Loucy (cell line): ENCODE data around the gene COX10.

ENCODE experiments used
- H2AFZ ChIP-seq: fragments of 200-600 bp; sonication (generic); 2 replicates; pipeline ENCODE4 v1.6.0; 2016; ENCODE audit warnings: antibody characterized with exemption, mild to moderate bottlenecking, low read length, moderate library complexity
- H3F3A ChIP-seq: fragments of 200-600 bp; 2 replicates; pipeline ENCODE4 v1.6.0; 2016; ENCODE audit warnings: antibody characterized with exemption, low read depth, mild to moderate bottlenecking
- H3K27me3 ChIP-seq: fragments of 200-600 bp; sonication (generic); 2 replicates; pipeline ENCODE4 v1.6.1; 2014; ENCODE audit warnings: low read length, mild to moderate bottlenecking; ENCODE audit not compliant: insufficient read depth, poor library complexity, severe bottlenecking
- H3K36me3 ChIP-seq: fragments of 200-600 bp; sonication (generic); 2 replicates; pipeline ENCODE4 v1.6.1; 2016; ENCODE audit warnings: low read length; ENCODE audit not compliant: insufficient read depth
- H3K4me1 ChIP-seq: fragments of 200-600 bp; sonication (generic); 2 replicates; pipeline ENCODE4 v1.5.1; 2014; ENCODE audit warnings: low read length, mild to moderate bottlenecking; ENCODE audit not compliant: insufficient read depth, poor library complexity, severe bottlenecking
- H3K4me2 ChIP-seq: fragments of 200-600 bp; sonication (generic); 2 replicates; pipeline ENCODE4 v1.6.0; 2014; ENCODE audit warnings: antibody characterized with exemption, low read length, low read depth, mild to moderate bottlenecking; ENCODE audit not compliant: poor library complexity, severe bottlenecking
- H3K4me3 ChIP-seq: fragments of 200-600 bp; sonication (generic); 2 replicates; pipeline ENCODE4 v1.5.1; 2014; ENCODE audit warnings: low read length, mild to moderate bottlenecking, mixed read lengths; ENCODE audit not compliant: poor library complexity, severe bottlenecking
- H3K79me2 ChIP-seq: fragments of 200-600 bp; sonication (generic); 2 replicates; pipeline ENCODE4 v1.6.1; 2014; ENCODE audit warnings: low read length; ENCODE audit not compliant: insufficient read depth
- H3K9ac ChIP-seq: fragments of 200-600 bp; sonication (generic); 2 replicates; pipeline ENCODE4 v1.6.0; 2014; ENCODE audit warnings: mild to moderate bottlenecking, low read depth, low read length, moderate library complexity; ENCODE audit not compliant: poor library complexity, severe bottlenecking
- H3K9me2 ChIP-seq: fragments of 200-600 bp; sonication (generic); replicated peaks from 2 replicates; pipeline ENCODE4 v1.6.1; 2016; ENCODE audit warnings: low read depth, low read length, mixed read lengths
- H3K9me3 ChIP-seq: fragments of 200-600 bp; sonication (generic); 2 replicates; pipeline ENCODE4 v1.6.1; 2014; ENCODE audit warnings: mild to moderate bottlenecking, antibody characterized with exemption, low read length, low read depth; ENCODE audit not compliant: insufficient read depth
- H4K20me1 ChIP-seq: fragments of 200-600 bp; sonication (generic); 2 replicates; pipeline ENCODE4 v1.6.0; 2014; ENCODE audit warnings: antibody characterized with exemption, low read length, mild to moderate bottlenecking; ENCODE audit not compliant: insufficient read depth, poor library complexity, severe bottlenecking
- CTCF ChIP-seq: fragments of 200-600 bp; sonication (generic); conservative IDR thresholded peaks from 2 replicates; pipeline ENCODE4 v1.5.1; 2014; ENCODE audit warnings: mild to moderate bottlenecking, antibody characterized with exemption, low read length
- EZH2phosphoT487 ChIP-seq: fragments of 200-600 bp; IDR thresholded peaks from 2 replicates; pipeline ENCODE4 v1.6.1; 2018; ENCODE audit warnings: antibody characterized with exemption, mild to moderate bottlenecking, moderate library complexity, borderline replicate concordance

COX10 gene

GRCh38 chr17:14089179-14089578 lies 19.9 kb downstream of the COX10 start:
- Histone ChIP-seq H3K9me2 (no peaks in the 10 kb centered on the region), H3K4me3 (no peak overlapping the region), H3K36me3 (no peaks in the 10 kb centered on the region), H4K20me1 (no peaks in the 10 kb centered on the region), H3K9ac (no peak overlapping the region), H3K79me2 (peaks cover 4% of the 10 kb centered on the region; the same call in 1 of the 2 replicates), H3K4me2 (no peak overlapping the region), H3F3A (no peaks in the 10 kb centered on the region), H2AFZ (no peak overlapping the region), H3K9me3 (no peaks in the 10 kb centered on the region), H3K27me3 (no peaks in the 10 kb centered on the region), H3K4me1 (peaks cover 7% of the 10 kb centered on the region)
- TF ChIP-seq EZH2phosphoT487 (no peak), CTCF (no peak)

GRCh38 chr17:14091367-14091766 lies 22.1 kb downstream of the COX10 start:
- TF ChIP-seq CTCF (no peak), EZH2phosphoT487 (no peak)
- Histone ChIP-seq H4K20me1 (peaks cover 4% of the 10 kb centered on the region), H3K79me2 (peaks cover 4% of the 10 kb centered on the region; the same call in 1 of the 2 replicates), H3K9me2 (no peaks in the 10 kb centered on the region), H3K4me3 (no peak overlapping the region), H3K27me3 (no peaks in the 10 kb centered on the region), H3K9me3 (no peaks in the 10 kb centered on the region), H3K4me1 (peaks cover 7% of the 10 kb centered on the region), H3F3A (no peaks in the 10 kb centered on the region), H3K36me3 (no peaks in the 10 kb centered on the region), H2AFZ (no peak overlapping the region), H3K9ac (no peak overlapping the region), H3K4me2 (no peak overlapping the region)

DNA sequence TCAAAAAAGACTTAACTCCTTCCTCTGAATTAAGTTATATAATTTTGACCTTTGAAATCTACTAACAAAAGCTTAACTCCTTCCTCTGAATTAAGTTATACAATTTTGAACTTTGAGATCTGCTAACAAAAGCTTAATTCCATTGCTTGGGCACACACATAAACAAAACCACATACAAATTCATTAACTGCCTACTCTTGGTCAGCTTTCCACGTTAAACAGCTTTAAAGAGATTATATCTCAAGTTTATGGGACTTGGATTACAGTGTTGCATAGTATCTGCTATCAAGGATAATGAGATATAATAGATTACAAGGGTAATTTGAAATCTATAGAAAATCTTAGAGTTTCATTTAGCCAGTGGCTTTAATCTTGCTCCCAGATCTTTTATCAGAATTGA lies 23.5 kb downstream of the COX10 start:
- Histone ChIP-seq H3K9me3 (no peaks in the 10 kb centered on the region), H3K79me2 (peaks cover 4% of the 10 kb centered on the region; the same call in 1 of the 2 replicates), H3K9me2 (no peaks in the 10 kb centered on the region), H3K9ac (no peak overlapping the region), H3K4me1 (peaks cover 5% of the 10 kb centered on the region), H3K4me3 (no peak overlapping the region), H3K36me3 (no peaks in the 10 kb centered on the region), H4K20me1 (peaks cover 4% of the 10 kb centered on the region), H2AFZ (no peak overlapping the region), H3F3A (no peaks in the 10 kb centered on the region), H3K4me2 (no peak overlapping the region), H3K27me3 (no peaks in the 10 kb centered on the region)
- no peak for TF ChIP-seq CTCF
- no peak for TF ChIP-seq EZH2phosphoT487
